Measurements from ENCODE around the gene CDK15.

DNA sequence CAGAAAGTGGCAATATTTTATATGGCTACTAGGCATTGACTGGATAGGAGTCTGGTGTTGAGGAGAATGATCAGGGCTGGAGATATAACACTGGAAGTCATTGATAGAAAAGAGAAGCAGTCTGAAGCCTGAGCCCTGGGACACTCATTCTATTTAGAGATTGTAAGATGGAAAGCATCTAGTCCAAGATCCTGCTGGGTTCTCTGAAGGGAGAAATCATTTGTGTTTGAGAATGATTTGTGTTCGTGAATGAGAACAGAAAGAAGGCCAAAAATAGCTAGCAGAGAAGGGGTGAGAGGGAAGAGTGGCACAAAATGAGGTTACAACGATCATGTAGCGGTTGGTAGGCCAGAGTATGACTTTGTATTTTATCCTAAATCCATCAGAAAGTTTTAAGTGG lies 18.0 kb upstream of the CDK15 start:
- TF ChIP-seq, protein P1, sequence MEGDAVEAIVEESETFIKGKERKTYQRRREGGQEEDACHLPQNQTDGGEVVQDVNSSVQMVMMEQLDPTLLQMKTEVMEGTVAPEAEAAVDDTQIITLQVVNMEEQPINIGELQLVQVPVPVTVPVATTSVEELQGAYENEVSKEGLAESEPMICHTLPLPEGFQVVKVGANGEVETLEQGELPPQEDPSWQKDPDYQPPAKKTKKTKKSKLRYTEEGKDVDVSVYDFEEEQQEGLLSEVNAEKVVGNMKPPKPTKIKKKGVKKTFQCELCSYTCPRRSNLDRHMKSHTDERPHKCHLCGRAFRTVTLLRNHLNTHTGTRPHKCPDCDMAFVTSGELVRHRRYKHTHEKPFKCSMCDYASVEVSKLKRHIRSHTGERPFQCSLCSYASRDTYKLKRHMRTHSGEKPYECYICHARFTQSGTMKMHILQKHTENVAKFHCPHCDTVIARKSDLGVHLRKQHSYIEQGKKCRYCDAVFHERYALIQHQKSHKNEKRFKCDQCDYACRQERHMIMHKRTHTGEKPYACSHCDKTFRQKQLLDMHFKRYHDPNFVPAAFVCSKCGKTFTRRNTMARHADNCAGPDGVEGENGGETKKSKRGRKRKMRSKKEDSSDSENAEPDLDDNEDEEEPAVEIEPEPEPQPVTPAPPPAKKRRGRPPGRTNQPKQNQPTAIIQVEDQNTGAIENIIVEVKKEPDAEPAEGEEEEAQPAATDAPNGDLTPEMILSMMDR (conservative IDR thresholded peaks at IDR 0.05): no peak
- no peak for TF ChIP-seq EZH2 (IDR thresholded peaks at IDR 0.05; ENCODE audit: low read depth)

Measured in PC-9 (cell line).